WI38 (cell line): ENCODE results near the gene GJA3.

Experiments
- H3K4me3 ChIP-seq: 2 replicates; pipeline ENCODE4 v1.5.1; 2011; ENCODE audit warnings: low read depth, mild to moderate bottlenecking, control low read depth, low read length
- TF ChIP-seq, protein P1 (sequence below): IDR thresholded peaks from 2 replicates; pipeline ENCODE4 v1.5.1; 2012; ENCODE audit warnings: low read depth, mild to moderate bottlenecking, control low read depth, low read length

Gene GJA3

DNA sequence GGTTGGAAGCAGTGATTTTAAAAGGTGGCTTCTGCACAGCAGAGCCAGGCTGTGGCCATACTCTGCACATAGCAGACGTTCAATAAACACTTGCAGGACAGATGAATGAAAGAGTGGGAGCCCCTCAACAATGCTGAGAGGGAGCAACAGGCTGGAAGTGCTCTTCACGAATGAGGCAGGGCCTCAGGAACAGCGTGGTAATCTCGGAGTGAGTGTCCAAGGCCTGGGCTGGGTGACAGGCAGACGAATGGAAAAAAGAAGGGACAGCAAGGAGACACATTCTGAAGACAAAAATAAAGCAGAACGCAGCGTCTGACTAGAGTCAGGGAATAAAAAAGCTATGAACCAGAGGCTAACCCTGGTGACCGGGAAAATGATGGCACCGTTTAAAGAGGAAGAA, 11.1 kb downstream of the GJA3 start:
- TF ChIP-seq, protein P1, sequence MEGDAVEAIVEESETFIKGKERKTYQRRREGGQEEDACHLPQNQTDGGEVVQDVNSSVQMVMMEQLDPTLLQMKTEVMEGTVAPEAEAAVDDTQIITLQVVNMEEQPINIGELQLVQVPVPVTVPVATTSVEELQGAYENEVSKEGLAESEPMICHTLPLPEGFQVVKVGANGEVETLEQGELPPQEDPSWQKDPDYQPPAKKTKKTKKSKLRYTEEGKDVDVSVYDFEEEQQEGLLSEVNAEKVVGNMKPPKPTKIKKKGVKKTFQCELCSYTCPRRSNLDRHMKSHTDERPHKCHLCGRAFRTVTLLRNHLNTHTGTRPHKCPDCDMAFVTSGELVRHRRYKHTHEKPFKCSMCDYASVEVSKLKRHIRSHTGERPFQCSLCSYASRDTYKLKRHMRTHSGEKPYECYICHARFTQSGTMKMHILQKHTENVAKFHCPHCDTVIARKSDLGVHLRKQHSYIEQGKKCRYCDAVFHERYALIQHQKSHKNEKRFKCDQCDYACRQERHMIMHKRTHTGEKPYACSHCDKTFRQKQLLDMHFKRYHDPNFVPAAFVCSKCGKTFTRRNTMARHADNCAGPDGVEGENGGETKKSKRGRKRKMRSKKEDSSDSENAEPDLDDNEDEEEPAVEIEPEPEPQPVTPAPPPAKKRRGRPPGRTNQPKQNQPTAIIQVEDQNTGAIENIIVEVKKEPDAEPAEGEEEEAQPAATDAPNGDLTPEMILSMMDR: no peak
- no peak overlapping the region for H3K4me3 ChIP-seq

DNA sequence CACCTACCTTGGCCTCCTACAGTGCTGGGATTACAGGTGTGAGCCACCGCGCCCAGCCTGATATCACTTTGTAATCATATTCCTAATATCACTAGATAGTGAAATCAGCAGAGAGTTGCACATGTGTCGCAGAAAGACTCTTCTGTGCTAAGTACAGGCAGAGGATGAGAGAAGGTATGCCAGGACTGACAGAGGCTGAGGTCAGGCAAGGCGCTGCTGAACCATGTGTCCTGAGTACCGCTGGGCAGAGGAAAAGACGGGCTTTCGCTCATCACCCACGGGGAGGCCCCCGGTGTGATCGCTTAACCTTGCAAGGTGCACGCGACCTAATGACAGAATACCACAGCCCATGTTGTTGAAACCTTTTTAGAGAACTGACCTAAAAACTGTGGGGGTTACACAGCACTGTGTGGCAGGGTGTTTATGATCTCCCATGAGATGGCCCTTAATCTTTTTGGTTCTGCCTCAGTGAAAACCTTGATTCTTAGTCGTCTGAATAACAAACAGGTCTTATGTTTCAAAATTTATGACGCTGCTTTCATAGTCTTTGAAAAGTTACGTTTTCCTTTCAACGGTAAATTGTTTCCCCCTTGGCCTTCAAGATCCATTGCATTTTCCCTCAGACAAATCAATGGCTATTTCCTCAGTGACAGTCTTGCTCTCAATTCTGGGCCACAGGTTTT, 12.2 kb downstream of the GJA3 start:
- TF ChIP-seq, protein P1: no peak
- H3K4me3 ChIP-seq: no peak overlapping the region

DNA sequence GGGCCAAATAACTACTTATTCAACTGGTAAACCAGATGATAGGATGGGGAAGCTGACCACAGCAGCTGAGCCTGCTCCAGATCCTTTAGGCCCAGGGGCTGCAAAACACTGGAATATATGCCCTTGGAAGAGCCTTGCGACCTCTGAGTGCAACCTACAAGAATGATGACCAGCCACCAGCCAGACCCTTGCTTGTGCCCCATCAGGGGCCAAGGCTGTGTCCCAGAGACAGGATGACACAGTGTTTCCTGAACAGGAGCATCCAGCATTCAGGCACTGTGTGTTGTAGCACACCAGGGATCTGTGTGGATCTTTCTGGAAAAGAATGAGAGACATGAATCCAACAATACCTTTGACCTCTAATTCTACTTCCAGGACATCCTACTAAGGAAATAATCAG, 14.5 kb downstream of the GJA3 start:
- no peak overlapping the region for H3K4me3 ChIP-seq
- TF ChIP-seq, protein P1: no peak

DNA sequence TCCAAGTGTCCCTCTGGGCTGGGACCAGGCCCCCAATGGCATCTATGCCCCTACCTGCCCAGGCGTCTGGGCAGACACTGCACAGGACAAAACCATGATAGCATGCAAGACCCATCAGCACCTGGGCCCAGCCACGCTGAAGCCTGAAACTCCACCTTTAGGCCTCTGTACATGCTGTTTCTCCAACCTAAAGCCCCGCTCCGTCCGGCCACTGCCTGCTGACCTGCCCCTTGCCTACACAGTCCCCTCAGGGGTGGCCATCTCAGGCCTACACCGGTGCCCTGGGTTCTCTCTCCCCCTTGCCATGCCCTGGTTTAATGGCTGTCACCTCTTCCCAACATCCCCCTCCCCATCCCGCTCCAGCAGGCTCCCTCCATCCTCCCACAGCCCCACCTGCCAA, 15.3 kb downstream of the GJA3 start:
- H3K4me3 ChIP-seq: no peak overlapping the region
- TF ChIP-seq, protein P1: no peak

DNA sequence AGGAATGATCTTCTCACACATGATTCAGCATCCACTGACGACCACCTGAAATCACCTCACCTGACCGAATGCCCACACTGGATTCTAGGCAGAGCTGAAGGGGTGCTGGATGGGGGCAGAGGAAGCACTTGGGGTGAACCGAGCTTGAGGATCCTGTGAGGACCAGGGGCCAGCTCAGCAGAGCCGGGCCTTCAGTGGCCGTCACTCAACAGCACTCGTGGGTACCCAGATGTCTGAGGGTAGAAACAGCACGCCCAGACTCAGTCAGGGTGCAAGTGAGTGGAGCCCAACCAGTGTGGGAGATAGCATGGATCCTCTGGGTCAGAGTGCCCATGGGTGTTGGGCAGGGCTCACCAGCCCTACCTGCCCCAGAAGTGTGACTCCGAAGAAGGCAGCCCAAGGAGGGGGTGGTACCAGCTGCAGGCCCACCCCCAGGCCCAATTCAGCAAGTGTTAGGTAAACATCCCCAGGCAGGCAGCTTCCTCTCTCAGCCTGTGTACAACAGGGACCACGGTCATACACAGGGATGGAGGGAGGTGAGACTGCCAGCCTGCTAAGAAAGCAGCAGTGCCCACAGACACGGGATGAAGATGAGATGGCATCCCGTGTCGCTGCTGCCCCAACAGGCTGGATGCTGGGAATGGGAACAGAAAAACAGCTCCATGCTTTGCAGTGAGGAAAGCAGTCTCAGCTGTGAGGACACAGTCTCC, 16.6 kb downstream of the GJA3 start:
- TF ChIP-seq, protein P1: no peak
- H3K4me3 ChIP-seq: no peak overlapping the region

DNA sequence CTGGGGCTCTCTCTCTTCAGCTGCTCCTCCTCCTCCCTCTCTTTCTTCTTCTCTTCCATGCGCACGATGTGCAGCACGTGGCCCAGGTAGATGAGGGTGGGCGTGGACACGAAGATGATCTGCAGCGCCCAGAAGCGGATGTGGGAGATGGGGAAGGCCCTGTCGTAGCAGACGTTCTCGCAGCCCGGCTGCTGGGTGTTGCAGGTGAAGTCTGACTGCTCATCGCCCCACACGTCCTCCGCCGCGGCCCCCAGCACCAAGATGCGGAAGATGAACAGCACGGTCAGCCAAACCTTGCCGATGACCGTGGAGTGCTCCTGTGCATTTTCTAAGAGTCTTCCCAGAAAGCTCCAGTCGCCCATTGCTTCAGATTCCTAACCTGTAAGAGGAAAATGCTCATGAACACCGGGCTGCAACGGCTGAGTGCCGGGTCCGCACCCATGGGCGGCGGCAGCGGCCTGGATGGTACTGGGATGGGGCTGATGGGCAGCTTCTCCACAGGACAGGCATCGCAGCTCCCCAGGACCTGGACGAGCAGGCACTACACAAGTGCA, 17.8 kb downstream of the GJA3 start:
- TF ChIP-seq, protein P1: no peak
- H3K4me3 ChIP-seq: no peak overlapping the region
